ENCODE data around the gene SLC6A3.

SLC6A3 gene

GRCh38 chr5:1484730-1485578 lies 39.7 kb upstream of the SLC6A3 start:
- peaks cover 19% of the 10 kb centered on the region for H3K36me3 ChIP-seq (ENCODE audit: control insufficient read depth, insufficient read depth, low read length)
- H3K4me3 ChIP-seq (ENCODE audit: insufficient read depth, low read depth, low read length), result no peak overlapping the region

DNA sequence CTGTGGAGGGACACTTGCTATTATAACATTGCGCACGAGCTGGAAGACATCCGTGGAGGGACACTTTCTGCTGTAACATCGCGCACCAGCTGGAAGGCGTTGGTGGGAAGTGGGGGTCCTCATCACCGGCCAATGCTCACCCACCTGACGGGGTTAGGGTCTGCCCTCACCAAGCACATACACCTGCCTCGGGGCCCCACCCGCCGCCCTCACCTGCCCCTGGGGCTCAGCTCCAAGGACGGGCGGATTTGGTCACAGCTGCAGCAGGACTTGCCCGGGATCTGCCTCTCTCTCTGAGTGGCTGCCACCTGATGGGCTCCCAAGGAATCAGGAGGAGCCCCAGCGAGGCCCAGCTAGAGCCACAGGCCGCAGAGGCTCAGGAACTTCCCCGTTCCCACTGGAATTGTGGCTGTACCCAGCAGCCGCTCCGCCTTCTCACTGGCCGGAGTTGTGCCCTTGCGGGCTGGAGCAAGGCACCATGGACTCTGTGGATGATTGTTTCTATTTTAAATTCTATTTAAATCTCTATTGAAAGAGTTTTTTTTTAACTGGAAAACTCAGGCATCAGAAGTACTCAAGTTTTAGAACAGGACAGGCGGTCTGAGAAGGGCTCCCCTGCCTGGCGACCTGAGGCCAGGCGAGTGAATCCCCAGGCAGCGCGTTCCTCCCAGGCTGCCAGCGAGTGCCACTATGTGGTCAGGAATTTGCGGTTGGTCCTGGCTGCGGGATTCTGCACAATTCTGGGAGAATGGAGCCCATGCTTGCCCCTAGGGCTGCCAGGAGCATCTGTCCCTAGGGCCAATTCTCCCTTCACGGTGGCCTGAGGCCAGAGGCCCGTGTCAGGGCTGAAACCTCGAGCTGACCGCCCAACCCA lies 38.9 kb upstream of the SLC6A3 start:
- Histone ChIP-seq H3K27me3 (ENCODE audit: control insufficient read depth, insufficient read depth, low read length, poor library complexity, severe bottlenecking) (no peaks in the 10 kb centered on the region), H3K4me3 (ENCODE audit: insufficient read depth, low read depth, low read length) (no peak overlapping the region), H3K27ac (ENCODE audit: insufficient read depth, low read depth, low read length, poor library complexity, severe bottlenecking) (no peak overlapping the region), H3K4me1 (ENCODE audit: control insufficient read depth, insufficient read depth, low read length) (no peaks in the 10 kb centered on the region), H3K36me3 (ENCODE audit: control insufficient read depth, insufficient read depth, low read length) (peaks cover 14% of the 10 kb centered on the region), H3K9me3 (ENCODE audit: control insufficient read depth, low read length) (no peaks in the 10 kb centered on the region)
- 92 to 94% methylated on average over 32 to 33 of the region's 33 CpGs for WGBS, 2 experiments

More at GRCh38 chr5:1484730-1485578, 39.7 kb upstream of the SLC6A3 start:
- Histone ChIP-seq H3K27me3 (ENCODE audit: control insufficient read depth, insufficient read depth, low read length, poor library complexity, severe bottlenecking) (no peaks in the 10 kb centered on the region), H3K27ac (ENCODE audit: insufficient read depth, low read depth, low read length, poor library complexity, severe bottlenecking) (no peak overlapping the region), H3K4me1 (ENCODE audit: control insufficient read depth, insufficient read depth, low read length) (no peaks in the 10 kb centered on the region), H3K9me3 (ENCODE audit: control insufficient read depth, low read length) (no peaks in the 10 kb centered on the region)
- WGBS, 2 experiments, result 93 to 94% methylated on average over 20 of the region's 20 CpGs

DNA sequence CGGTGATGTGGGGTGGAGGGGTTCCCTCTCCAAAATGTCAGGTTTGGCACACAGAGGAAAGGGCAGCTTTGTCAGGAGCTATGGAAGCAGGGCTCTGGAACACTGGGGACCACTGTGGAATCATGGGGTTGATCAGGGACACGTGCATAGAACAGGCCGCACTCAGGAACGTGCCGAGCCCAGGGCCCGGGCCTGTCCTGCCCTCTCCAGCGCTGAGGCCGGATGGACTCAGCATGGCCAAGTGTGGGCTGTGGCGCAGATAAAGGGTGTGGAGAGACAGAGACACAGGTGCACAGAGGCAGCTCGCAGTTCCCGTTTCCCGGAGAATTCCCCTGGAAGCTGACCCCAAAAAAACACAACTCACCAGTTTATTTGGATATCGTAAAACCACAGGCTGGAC lies 37.8 kb upstream of the SLC6A3 start:
- H3K4me3 ChIP-seq (ENCODE audit: insufficient read depth, low read depth, low read length), result no peak overlapping the region
- peaks cover 14% of the 10 kb centered on the region for H3K36me3 ChIP-seq (ENCODE audit: control insufficient read depth, insufficient read depth, low read length)
- no peak overlapping the region for H3K27ac ChIP-seq (ENCODE audit: insufficient read depth, low read depth, low read length, poor library complexity, severe bottlenecking)
- no peaks in the 10 kb centered on the region for H3K27me3 ChIP-seq (ENCODE audit: control insufficient read depth, insufficient read depth, low read length, poor library complexity, severe bottlenecking)
- no peaks in the 10 kb centered on the region for H3K4me1 ChIP-seq (ENCODE audit: control insufficient read depth, insufficient read depth, low read length)
- no peaks in the 10 kb centered on the region for H3K9me3 ChIP-seq (ENCODE audit: control insufficient read depth, low read length)
- 96% methylated on average over 13 of the region's 13 CpGs for WGBS, 2 experiments

DNA sequence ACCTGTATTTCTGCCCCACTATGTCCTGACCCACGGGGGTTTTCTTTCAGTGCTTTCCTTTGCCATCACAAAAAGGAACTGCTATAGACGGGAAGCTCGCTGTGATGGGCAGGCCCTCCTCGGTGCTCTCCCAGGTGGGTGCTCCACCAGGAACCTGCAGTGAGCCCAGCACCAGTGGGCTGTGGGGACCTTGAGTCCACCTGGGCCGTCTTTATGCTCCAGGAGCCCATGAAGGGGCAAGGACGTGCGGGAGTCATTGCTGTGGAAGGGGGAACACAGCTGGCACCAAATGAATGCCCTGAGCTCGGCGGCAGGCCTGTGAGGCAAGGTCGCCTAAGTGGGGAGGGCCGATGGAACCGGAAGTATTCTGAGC lies 36.7 kb upstream of the SLC6A3 start:
- Histone ChIP-seq H3K27ac (ENCODE audit: insufficient read depth, low read depth, low read length, poor library complexity, severe bottlenecking) (no peak overlapping the region), H3K4me1 (ENCODE audit: control insufficient read depth, insufficient read depth, low read length) (no peaks in the 10 kb centered on the region), H3K36me3 (ENCODE audit: control insufficient read depth, insufficient read depth, low read length) (peaks cover 3% of the 10 kb centered on the region), H3K4me3 (ENCODE audit: insufficient read depth, low read depth, low read length) (no peak overlapping the region), H3K9me3 (ENCODE audit: control insufficient read depth, low read length) (no peaks in the 10 kb centered on the region), H3K27me3 (ENCODE audit: control insufficient read depth, insufficient read depth, low read length, poor library complexity, severe bottlenecking) (no peaks in the 10 kb centered on the region)
- 93 to 96% methylated on average over 12 of the region's 12 CpGs for WGBS, 2 experiments

DNA sequence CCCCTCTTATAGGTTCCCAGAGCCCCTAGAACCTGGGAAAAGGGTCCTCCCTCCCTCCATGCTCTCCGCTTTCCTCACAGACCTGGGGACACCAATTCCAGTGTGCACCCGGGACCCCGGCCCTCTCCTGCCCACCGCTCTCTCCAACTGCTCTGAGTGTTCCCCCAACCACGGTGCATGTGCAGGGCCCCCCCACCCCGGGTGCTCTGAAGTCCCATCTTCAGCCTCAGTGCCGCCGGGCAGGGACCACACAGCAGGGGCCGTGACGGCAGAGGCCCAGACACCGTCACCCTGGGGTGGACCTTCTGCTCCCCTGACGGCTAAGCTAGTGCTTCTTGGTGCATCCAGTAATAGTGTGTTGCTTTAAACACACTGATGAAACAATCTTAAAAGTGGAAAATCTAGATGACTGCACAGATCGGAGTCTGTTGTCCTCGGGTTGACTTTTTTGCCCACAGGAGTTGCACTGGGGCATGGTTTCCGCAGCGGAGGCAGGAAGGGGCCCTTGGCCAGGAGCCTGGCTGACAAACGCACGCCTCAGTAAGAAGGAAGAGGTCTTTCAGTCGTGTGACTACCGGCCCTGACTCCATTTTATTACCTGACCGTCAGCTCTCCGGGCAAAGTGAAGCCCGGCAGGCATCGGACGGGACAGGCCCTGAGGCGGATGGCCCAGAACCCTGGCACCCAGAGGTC lies 36.2 kb upstream of the SLC6A3 start:
- WGBS, 2 experiments, result 93 to 96% methylated on average over 26 of the region's 26 CpGs
- H3K36me3 ChIP-seq (ENCODE audit: control insufficient read depth, insufficient read depth, low read length), result peaks cover 3% of the 10 kb centered on the region
- no peak overlapping the region for H3K27ac ChIP-seq (ENCODE audit: insufficient read depth, low read depth, low read length, poor library complexity, severe bottlenecking)
- H3K4me1 ChIP-seq (ENCODE audit: control insufficient read depth, insufficient read depth, low read length), result no peaks in the 10 kb centered on the region
- H3K4me3 ChIP-seq (ENCODE audit: insufficient read depth, low read depth, low read length), result no peak overlapping the region
- H3K9me3 ChIP-seq (ENCODE audit: control insufficient read depth, low read length), result no peaks in the 10 kb centered on the region
- H3K27me3 ChIP-seq (ENCODE audit: control insufficient read depth, insufficient read depth, low read length, poor library complexity, severe bottlenecking), result no peaks in the 10 kb centered on the region

DNA sequence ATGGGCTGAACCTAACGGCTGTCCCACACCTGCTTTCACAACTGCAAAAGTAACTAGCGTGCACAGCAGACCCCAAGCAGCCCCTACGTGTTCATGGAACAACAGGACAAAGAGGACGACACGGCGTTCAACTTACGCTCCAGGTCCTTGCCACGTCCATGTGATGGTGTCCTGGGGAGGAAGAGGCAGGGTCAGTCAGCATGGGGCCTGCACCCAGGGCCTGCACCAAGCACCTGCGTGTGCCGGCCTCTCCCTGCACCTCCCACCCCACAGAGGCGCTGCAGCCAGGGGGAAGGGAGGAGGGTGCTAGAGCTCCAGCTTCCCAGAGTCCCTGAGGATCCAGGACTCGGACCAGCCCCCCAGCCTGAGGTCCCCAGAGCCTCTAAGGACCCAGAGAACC lies 35.6 kb upstream of the SLC6A3 start:
- H3K27me3 ChIP-seq (ENCODE audit: control insufficient read depth, insufficient read depth, low read length, poor library complexity, severe bottlenecking), result no peaks in the 10 kb centered on the region
- no peaks in the 10 kb centered on the region for H3K9me3 ChIP-seq (ENCODE audit: control insufficient read depth, low read length)
- no peak overlapping the region for H3K27ac ChIP-seq (ENCODE audit: insufficient read depth, low read depth, low read length, poor library complexity, severe bottlenecking)
- H3K36me3 ChIP-seq (ENCODE audit: control insufficient read depth, insufficient read depth, low read length), result peaks cover 9% of the 10 kb centered on the region
- no peak overlapping the region for H3K4me3 ChIP-seq (ENCODE audit: insufficient read depth, low read depth, low read length)
- no peaks in the 10 kb centered on the region for H3K4me1 ChIP-seq (ENCODE audit: control insufficient read depth, insufficient read depth, low read length)
- WGBS, 2 experiments, result 92 to 93% methylated on average over 12 of the region's 12 CpGs

DNA sequence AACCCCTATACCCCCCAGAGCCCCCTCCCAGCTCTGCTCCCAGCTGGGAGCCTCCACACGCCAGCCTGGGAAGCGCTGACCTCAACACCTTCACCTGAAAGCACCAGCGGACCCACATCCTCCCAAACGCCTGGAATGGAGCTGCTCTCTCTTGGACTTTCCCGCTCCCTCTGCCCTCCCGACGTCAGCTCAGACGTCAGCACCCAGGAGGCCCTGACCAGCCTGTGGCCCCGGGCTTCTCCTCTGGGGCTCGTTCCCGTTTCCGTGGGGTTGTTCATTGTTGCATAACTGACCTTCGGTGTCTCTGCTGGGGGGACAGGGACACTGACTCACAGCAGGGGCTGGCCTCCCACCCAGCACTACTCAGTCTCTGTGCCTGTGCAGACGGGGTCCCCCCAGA lies 35.0 kb upstream of the SLC6A3 start:
- Histone ChIP-seq H3K36me3 (ENCODE audit: control insufficient read depth, insufficient read depth, low read length) (peaks cover 9% of the 10 kb centered on the region), H3K27me3 (ENCODE audit: control insufficient read depth, insufficient read depth, low read length, poor library complexity, severe bottlenecking) (no peaks in the 10 kb centered on the region), H3K9me3 (ENCODE audit: control insufficient read depth, low read length) (no peaks in the 10 kb centered on the region), H3K4me1 (ENCODE audit: control insufficient read depth, insufficient read depth, low read length) (no peaks in the 10 kb centered on the region), H3K27ac (ENCODE audit: insufficient read depth, low read depth, low read length, poor library complexity, severe bottlenecking) (no peak overlapping the region), H3K4me3 (ENCODE audit: insufficient read depth, low read depth, low read length) (no peak overlapping the region)
- WGBS, 2 experiments, result 81 to 82% methylated on average over 14 of the region's 14 CpGs

- H3K9me3 ChIP-seq (ENCODE audit: control insufficient read depth, low read length), result no peaks in the 10 kb centered on the region
- H3K4me1 ChIP-seq (ENCODE audit: control insufficient read depth, insufficient read depth, low read length), result no peaks in the 10 kb centered on the region
- H3K36me3 ChIP-seq (ENCODE audit: control insufficient read depth, insufficient read depth, low read length), result peaks cover 9% of the 10 kb centered on the region
- no peak overlapping the region for H3K27ac ChIP-seq (ENCODE audit: insufficient read depth, low read depth, low read length, poor library complexity, severe bottlenecking)
- WGBS, 2 experiments, result 76 to 77% methylated on average over 21 of the region's 21 CpGs
- H3K4me3 ChIP-seq (ENCODE audit: insufficient read depth, low read depth, low read length), result no peak overlapping the region
- H3K27me3 ChIP-seq (ENCODE audit: control insufficient read depth, insufficient read depth, low read length, poor library complexity, severe bottlenecking), result no peaks in the 10 kb centered on the region
Observed at GRCh38 chr5:1479581-1480188, 34.4 kb upstream of the SLC6A3 start.

GRCh38 chr5:1479066-1479465 lies 33.8 kb upstream of the SLC6A3 start:
- H3K36me3 ChIP-seq (ENCODE audit: control insufficient read depth, insufficient read depth, low read length), result peaks cover 9% of the 10 kb centered on the region
- H3K4me3 ChIP-seq (ENCODE audit: insufficient read depth, low read depth, low read length), result no peak overlapping the region
- no peaks in the 10 kb centered on the region for H3K9me3 ChIP-seq (ENCODE audit: control insufficient read depth, low read length)
- no peaks in the 10 kb centered on the region for H3K27me3 ChIP-seq (ENCODE audit: control insufficient read depth, insufficient read depth, low read length, poor library complexity, severe bottlenecking)
- H3K4me1 ChIP-seq (ENCODE audit: control insufficient read depth, insufficient read depth, low read length), result no peaks in the 10 kb centered on the region
- 92 to 93% methylated on average over 7 of the region's 7 CpGs for WGBS, 2 experiments
- no peak overlapping the region for H3K27ac ChIP-seq (ENCODE audit: insufficient read depth, low read depth, low read length, poor library complexity, severe bottlenecking)

Measured in ectodermal cell (in vitro differentiated cells).